Muscle of leg (tissue), 11 donors: ENCODE measurements around the gene IGHMBP2. TPM values are rescaled to one million over a fixed set of nuclear protein-coding genes. Genes with fewer than 3 reads are reported as not detected.

ENCODE experiments used
- DNase-seq: peaks from one replicate; pipeline ENCODE4 v3.0.0; 2013
- H3K27ac ChIP-seq: one replicate; pipeline ENCODE4 v1.5.1; 2013; ENCODE audit warnings: mild to moderate bottlenecking, low read length, control low read depth
- H3K27me3 ChIP-seq: one replicate; pipeline ENCODE4 v1.6.1; 2013; ENCODE audit warnings: low read length; ENCODE audit not compliant: control insufficient read depth, insufficient read depth
- H3K36me3 ChIP-seq: one replicate; pipeline ENCODE4 v1.6.1; 2013; ENCODE audit warnings: low read length; ENCODE audit not compliant: control insufficient read depth, insufficient read depth
- H3K4me1 ChIP-seq: one replicate; pipeline ENCODE4 v1.6.1; 2013; ENCODE audit warnings: low read length; ENCODE audit not compliant: control insufficient read depth, insufficient read depth
- H3K4me3 ChIP-seq: one replicate; pipeline ENCODE4 v1.5.1; 2013; ENCODE audit warnings: low read length, control low read depth
- H3K9me3 ChIP-seq: replicated peaks from 2 replicates; pipeline ENCODE4 v1.6.1; 2013; ENCODE audit warnings: low read depth, low read length; ENCODE audit not compliant: control insufficient read depth
- WGBS: methylation state at CpG from one replicate; pipeline ENCODE4 v1.1.5; 2013; ENCODE audit warnings: missing lambda C conversion rate; ENCODE audit not compliant: insufficient coverage; 5-methylcytosine and 5-hydroxymethylcytosine counted together
- polyA plus RNA-seq, 8 donors: library from polyadenylated mRNA; unstranded; fragments of 120-200 nt; gene quantifications; one replicate each; pipeline versions ENCODE4 v1.2.1 to v1.2.3, GENCODE V29; 2013; ENCODE audit warnings: inconsistent platforms in 1 of 8, low replicate concordance in 1 of 8; ENCODE audit not compliant: insufficient read length in 8 of 8, insufficient read depth in 1 of 8
- total RNA-seq: library from RNA; stranded (reverse); fragments of 120-200 nt; gene quantifications from one replicate; pipeline ENCODE4 v1.2.4, GENCODE V29; 2013

Gene IGHMBP2
- total and polyA plus RNA-seq, 9 donors, result 7.6 to 13.2 (median 11.9) TPM

- no peak overlapping the region for H3K4me3 ChIP-seq
- H3K9me3 ChIP-seq, result no peaks in the 10 kb centered on the region
- H3K36me3 ChIP-seq, result no peaks in the 10 kb centered on the region
- H3K27me3 ChIP-seq, result no peaks in the 10 kb centered on the region
- H3K27ac ChIP-seq, result peak overlapping the region; percentile 39
- H3K4me1 ChIP-seq, result peaks cover 46% of the 10 kb centered on the region
- WGBS, result 56% methylated on average over 6 of the region's 8 CpGs
- DNase-seq, result no peak
These were observed 57.6 kb downstream of the IGHMBP2 start for GRCh38 chr11:68961245-68961644.

GRCh38 chr11:68962527-68963250 is 59.0 kb downstream of the IGHMBP2 start:
- H3K27ac ChIP-seq, result peak overlapping the region; percentile 42
- H3K27me3 ChIP-seq, result no peaks in the 10 kb centered on the region
- H3K4me1 ChIP-seq, result peaks cover 55% of the 10 kb centered on the region
- peak; percentile 56 for DNase-seq
- no peaks in the 10 kb centered on the region for H3K9me3 ChIP-seq
- 59% methylated on average over 11 of the region's 16 CpGs for WGBS
- no peaks in the 10 kb centered on the region for H3K36me3 ChIP-seq
- H3K4me3 ChIP-seq, result no peak overlapping the region

- DNase-seq, result no peak
- Histone ChIP-seq H3K4me1 (peaks cover 66% of the 10 kb centered on the region), H3K9me3 (no peaks in the 10 kb centered on the region), H3K27me3 (no peaks in the 10 kb centered on the region), H3K36me3 (no peaks in the 10 kb centered on the region), H3K4me3 (no peak overlapping the region), H3K27ac (no peak overlapping the region)
- WGBS, result 100% methylated on average over 3 of the region's 3 CpGs
These were observed 60.1 kb downstream of the IGHMBP2 start for GRCh38 chr11:68963779-68964178.

- 62% methylated on average over 7 of the region's 15 CpGs for WGBS
- H3K9me3 ChIP-seq, result no peaks in the 10 kb centered on the region
These were observed 62.5 kb downstream of the IGHMBP2 start for GRCh38 chr11:68965901-68966853.

GRCh38 chr11:68966894-68967780 is 63.4 kb downstream of the IGHMBP2 start:
- Histone ChIP-seq H3K27me3 (peaks cover 2% of the 10 kb centered on the region), H3K4me1 (peaks cover 42% of the 10 kb centered on the region)
- WGBS, result 91% methylated on average over 7 of the region's 9 CpGs

More at GRCh38 chr11:68965901-68966853, 62.5 kb downstream of the IGHMBP2 start:
- Histone ChIP-seq H3K27ac (peak overlapping the region; percentile 65), H3K36me3 (no peaks in the 10 kb centered on the region), H3K4me3 (no peak overlapping the region), H3K4me1 (peaks cover 49% of the 10 kb centered on the region), H3K27me3 (peaks cover 2% of the 10 kb centered on the region)
- DNase-seq, result peak; percentile 93

GRCh38 chr11:68968306-68969250 is 64.9 kb downstream of the IGHMBP2 start:
- Histone ChIP-seq H3K4me3 (no peak overlapping the region), H3K4me1 (peaks cover 35% of the 10 kb centered on the region), H3K27ac (peak overlapping the region; percentile 62), H3K9me3 (no peaks in the 10 kb centered on the region), H3K27me3 (peaks cover 2% of the 10 kb centered on the region), H3K36me3 (no peaks in the 10 kb centered on the region)
- DNase-seq, result no peak
- WGBS, result 31% methylated on average over 15 of the region's 29 CpGs

More at GRCh38 chr11:68966894-68967780, 63.4 kb downstream of the IGHMBP2 start:
- H3K4me3 ChIP-seq, result no peak overlapping the region
- H3K36me3 ChIP-seq, result no peaks in the 10 kb centered on the region
- H3K27ac ChIP-seq, result peak overlapping the region; percentile 65
- no peaks in the 10 kb centered on the region for H3K9me3 ChIP-seq
- DNase-seq, result no peak

- H3K4me1 ChIP-seq, result peaks cover 34% of the 10 kb centered on the region
- peaks cover 2% of the 10 kb centered on the region for H3K27me3 ChIP-seq
- 28% methylated on average over 4 of the region's 8 CpGs for WGBS
- H3K27ac ChIP-seq, result no peak overlapping the region
- DNase-seq, result no peak
- no peak overlapping the region for H3K4me3 ChIP-seq
- no peaks in the 10 kb centered on the region for H3K9me3 ChIP-seq
- no peaks in the 10 kb centered on the region for H3K36me3 ChIP-seq
These were observed 65.7 kb downstream of the IGHMBP2 start for GRCh38 chr11:68969386-68969785.

- no peak for DNase-seq
These were observed 67.4 kb downstream of the IGHMBP2 start for GRCh38 chr11:68970921-68971636.

More at GRCh38 chr11:68970921-68971636, 67.4 kb downstream of the IGHMBP2 start:
- Histone ChIP-seq H3K9me3 (no peaks in the 10 kb centered on the region), H3K4me1 (peaks cover 30% of the 10 kb centered on the region), H3K36me3 (no peaks in the 10 kb centered on the region), H3K27ac (no peak overlapping the region), H3K27me3 (peaks cover 2% of the 10 kb centered on the region), H3K4me3 (no peak overlapping the region)
- WGBS, result 90% methylated on average over 8 of the region's 8 CpGs
